Stimulated activated CD8-positive, alpha-beta memory T cell treated with anti-CD3 and anti-CD28 coated beads, Interleukin-15, amount 100 ng/mL, for 24 hours (primary cell): ENCODE results near the gene TAOK1.
"Not testable (repeated sequence)": the region's sequence is repeated elsewhere in the genome, so short reads cannot be mapped to it uniquely, and the experiment has no call there.

Source experiments
- DNase-seq: peaks from one replicate; pipeline ENCODE4 v3.0.0-alpha.2; 2020; ENCODE audit warnings: low read depth

Gene TAOK1

DNA sequence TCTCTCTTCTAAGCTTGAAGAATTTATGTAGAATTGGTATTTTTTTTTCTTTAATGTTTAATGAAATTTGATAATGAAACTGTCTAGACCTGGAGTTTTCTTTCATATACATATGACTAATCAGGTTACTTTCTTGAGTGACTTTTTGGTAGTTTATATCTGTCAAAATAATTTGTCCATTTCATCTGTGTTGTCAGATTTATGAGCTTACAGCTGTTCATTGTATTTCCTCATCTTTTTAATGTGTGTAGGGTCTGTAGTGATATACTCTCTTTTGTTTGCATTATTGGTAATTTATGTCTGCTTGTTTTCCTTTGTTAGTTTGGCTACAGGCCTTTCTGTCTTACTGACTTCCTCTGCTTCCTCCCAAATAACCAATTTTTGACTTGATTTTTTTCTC, 55.7 kb downstream of the TAOK1 start:
- no peak for DNase-seq

DNA sequence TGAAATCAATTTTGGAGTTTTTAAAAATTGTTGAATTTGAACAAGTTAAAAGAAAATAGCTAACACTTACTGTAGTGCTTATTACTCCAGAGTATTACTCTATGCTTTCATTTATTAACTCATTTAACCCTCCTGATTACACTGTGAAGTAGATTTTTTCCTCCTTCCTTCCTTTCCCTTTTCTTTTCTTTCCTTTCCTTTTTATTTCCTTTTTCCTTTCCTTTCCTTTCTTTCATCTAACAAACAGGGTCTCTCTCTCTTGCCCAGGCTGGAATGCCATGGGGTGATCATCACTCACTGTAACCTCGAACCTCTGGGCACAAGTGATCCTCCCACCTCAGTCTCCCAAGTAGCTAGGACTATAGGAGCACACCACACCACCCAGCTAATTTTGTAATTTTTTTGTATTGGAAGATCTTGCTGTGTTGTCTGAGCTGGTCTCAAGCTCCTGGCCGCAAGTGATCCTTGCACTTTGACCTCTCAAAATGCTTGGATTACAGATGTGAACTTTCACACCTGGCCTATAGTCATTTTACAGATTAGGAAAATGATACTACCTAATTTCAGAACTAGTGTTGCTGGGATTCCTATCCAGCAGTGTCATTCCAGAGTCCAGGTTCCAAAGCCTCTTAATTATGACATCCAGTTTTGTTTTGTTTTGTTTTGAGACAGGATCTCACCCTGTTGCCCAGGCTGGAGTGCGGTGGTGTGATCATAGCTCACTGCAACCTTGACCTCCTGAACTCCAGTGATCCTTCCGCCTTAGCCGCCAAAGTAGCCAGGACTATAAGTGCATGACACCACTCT, 59.9 kb downstream of the TAOK1 start:
- no peak for DNase-seq

DNA sequence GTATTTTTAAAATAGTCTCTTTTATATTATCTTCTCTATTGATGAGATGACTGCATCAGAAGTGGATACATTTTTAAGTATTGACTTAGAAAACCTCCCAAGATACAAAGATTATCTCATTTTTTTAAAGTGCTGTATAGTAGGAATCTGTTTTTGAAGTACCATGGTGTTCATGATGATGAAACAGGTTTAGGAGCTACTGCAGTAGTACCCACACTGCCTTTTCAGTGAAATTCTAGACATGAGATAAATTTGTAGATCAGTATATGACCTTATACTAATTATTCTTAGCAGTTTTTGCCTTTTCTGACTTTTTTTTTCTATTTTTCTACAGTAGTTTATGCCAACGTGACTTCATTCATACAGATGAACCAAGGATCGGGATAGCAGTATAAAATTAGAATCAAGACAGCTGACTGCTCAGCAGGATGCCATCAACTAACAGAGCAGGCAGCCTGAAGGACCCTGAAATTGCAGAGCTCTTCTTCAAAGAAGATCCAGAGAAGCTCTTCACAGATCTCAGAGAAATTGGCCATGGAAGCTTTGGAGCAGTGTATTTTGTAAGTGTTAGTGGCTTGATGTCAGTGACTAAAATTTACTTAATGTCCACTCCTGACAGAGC, 61.1 kb downstream of the TAOK1 start:
- no peak for DNase-seq

DNA sequence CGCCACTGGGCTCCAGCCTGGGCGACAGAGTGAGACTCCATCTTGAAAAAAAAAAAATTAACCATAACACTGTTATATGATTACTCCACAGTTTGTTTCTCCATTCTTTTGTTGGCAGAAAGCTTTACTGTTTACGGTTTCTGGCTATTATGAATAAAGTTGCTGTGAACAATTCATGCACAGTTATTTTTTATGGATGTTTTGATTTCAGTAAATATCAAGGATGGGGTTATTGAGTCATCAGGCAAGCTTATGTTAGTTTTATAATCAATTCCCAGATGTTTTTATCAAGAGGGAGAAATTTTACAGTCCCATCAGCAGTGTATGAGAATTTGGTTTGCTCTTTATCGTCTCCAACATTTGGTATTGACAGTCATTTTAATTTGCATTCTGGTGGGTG, 67.9 kb downstream of the TAOK1 start:
- no peak for DNase-seq

DNA sequence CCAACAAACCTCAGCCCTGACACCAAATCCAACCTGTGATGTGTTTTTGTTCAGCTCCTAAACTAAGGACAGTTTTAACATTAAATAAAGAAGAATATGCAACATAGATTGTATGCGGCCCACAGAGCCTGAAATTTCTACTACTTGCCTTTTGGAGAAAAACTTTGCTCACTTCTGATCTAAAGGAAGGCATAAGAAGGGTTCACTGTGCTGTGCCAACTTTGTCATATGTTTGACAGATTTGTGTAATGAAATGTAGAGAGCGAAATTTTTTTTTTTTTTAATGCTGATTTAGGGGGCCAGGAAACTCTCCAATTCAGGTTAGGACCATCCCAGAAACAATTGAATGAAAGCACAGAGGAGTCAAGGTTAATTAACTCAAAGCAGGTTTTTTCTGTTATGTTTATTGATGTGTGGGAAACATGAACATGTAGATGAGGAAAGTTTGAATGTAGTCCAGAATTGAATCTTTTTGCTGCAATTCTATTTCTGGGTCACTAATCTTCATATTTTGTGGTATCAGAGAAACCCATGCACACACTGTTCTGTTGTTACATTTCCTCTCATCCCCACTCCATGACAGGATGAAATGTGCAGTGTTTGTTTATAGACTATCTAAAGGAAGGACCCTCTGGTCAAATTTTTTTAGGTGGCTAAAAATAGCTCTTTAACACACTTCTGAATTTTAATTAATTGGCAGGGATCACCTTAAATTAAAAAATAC, 71.5 kb downstream of the TAOK1 start:
- DNase-seq, result no peak

DNA sequence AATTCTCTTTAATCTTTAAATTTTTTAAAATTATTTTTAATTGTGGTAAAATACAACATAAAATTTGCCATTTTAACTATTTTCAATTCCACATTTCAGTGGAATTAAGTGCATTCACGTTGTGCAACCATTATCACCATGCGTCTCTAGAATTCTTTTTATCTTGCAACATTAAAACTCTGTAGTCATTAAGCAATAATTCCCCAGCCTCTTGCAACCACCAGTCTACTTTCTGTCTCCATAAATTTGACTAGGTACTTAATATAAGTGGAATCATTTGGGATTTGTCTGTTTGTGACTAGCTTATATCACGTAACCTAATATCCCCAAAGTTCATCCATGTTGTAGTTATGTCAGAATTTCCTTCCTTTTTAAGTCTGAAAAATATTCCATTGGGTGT, 79.1 kb downstream of the TAOK1 start:
- DNase-seq, result no peak

DNA sequence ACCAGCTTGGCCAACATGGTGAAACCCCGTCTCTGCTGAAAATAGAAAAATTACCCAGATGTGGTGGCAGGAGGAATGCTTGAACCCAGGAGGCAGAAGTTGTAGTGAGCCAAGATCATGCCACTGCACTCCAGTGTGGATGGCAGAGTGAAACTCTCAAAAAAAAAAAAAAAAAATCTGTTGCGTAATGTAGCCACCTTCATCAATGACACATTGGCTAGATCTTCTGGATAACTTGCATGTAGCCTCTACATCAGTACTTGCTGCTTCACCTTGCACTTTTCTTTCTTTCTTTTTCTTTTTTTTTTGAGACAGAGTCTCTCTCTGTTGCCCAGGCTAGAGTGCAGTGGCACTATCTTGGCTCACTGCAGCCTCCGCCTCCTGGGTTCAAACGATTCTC, 83.3 kb downstream of the TAOK1 start:
- not testable (repeated sequence) for DNase-seq

DNA sequence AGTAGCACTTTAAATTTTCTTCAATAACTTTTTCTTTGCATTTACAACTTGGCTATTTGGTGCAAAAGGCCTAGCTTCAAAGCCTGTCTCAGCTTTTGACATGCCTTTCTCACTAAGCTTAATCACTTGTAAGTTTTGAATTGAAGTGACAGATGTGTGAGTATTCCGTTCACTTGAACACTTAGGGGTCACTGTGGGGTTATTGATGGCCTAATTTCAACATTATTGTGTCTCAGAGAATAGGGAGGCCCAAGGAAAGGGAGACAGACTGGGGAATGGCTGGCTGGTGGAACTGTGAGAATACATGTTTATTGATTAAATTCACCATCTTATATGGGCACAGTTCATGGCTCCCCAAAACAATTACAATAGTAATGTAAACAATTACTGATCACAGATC, 84.1 kb downstream of the TAOK1 start:
- DNase-seq, result no peak

DNA sequence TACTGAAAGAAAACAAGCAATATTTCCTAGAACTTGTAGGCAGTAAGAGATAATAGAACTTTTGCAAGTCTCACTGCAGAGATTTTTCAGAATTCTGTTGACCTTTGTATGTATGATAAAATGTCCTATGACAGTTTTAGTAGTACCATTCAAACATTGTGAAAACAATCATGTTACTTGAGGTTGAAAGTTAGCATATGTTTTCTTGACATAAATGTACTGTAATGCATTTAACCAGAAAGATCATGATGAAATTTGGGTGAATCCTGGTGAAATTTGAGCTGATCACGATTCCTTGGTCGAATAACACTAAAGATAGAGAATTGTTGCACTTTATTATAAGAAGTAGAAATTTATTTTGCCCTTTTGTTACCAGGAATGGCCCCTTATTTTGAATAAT, 85.7 kb downstream of the TAOK1 start:
- DNase-seq, result no peak

DNA sequence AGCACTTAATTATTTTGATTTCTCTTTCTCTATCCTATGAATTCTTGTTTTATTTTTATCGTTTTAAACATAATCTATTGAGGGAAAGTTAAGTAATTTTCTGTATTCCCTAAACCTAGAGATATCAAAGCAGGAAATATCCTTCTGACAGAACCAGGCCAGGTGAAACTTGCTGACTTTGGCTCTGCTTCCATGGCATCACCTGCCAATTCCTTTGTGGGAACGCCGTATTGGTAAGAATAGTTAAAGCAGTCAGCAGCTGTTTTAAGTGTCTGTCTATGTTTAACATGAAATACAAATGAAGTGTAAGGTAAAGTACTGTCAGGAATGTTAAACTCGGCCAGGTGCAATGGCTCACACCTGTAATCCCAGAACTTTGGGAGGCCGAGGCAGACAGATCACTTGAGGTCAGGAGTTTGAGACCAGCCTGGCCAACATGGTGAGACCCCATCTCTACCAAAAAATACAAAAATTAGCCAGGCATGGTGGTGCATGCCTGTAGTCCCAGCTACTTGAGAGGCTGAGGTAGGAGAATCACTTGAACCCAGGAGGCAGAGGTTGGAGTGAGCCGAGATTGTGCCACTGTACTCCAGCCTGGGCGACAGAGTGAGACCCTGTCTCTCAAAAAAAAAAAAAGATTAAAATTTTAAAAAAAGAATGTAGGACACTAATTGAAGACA, 90.2 kb downstream of the TAOK1 start:
- not testable (repeated sequence) for DNase-seq

DNA sequence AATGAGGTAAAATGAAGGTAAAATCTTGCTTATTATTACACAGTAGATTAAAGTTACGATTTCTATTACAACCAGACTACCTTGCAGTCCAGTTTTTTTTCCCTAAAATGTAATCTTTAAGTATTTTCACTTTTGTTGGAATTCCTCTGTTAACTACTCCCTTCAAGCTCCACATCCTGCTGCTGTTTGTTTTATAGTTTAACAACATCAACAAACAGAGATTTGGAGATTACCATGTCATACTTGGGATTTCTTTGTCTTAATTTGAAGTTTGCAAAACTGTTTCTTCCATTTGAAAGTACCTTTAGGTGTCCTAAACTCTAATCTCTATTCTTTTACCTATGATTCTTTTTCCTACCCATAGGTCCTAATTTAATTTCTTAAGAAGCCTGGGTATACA, 93.3 kb downstream of the TAOK1 start:
- no peak for DNase-seq

DNA sequence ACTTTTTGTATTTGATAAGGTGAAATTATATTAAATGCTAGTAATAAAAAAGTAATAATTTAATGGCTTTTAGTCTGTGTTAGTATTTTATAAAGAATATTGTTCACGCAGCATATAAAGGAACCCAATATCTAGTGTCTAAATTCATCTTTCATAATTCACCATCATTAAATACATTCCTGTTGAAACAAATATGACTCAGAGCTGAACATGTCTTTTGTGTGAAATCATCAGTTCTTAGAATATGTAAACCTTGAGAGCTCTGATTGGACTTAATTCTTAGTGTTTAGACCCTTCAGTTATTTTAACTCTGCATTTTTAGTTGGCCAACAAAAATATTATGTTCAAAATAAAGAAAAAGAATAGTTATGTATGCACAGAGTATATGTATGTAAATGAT, 104.8 kb downstream of the TAOK1 start:
- no peak for DNase-seq

DNA sequence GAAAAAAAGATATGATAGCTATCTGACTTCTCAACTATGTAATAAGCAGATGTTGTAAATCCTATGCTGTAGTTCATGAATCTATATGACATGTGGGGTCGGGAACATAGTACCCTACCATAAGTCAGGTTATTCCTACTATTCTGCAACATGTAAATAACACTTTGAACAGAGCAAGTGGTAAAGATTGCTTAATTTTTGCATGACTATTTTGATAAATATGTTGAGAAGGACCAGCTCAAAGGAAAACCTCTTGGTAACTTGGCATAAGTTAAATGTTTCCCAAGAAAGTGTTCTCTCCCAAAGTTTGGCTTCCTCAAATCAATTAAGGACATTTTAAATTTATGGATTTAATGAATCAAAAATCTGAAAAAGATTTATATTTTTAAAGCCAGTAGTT, 114.5 kb downstream of the TAOK1 start:
- no peak for DNase-seq

DNA sequence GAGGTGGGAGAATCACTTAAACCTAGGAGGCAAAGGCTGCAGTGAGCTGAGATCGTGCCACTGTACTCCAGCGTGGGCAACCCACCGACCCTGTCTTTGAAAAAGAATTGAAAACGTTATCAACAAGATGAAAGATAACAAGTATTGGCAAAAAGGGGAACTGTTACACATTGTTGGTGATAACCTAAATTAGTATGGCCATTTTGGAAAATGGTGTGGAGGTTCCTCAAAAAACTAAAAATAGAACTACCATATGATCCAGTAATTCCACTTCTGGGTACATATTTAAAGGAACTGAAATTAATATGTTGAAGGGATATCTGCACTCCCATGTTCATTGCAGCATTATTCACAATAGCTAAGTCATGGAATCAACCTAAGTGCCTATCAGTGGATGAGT, 115.7 kb downstream of the TAOK1 start:
- no peak for DNase-seq

DNA sequence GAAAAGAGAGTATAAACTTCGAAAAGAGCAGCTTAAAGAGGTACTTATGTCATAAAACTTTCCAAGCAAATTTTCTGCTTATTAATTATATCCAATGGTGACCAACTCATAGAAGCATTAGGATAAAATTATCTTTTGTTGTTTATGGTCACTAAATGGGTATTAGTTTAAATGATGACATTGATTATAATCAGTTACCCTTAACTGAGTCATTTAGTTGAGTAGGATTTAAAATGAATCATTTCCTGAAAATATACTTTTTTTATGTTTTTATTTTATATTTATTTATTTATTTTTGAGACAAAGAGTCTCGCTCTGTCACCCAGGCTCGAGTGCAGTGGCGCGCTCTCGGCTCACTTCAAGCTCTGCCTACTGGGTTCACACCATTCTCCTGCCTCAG, 120.8 kb downstream of the TAOK1 start:
- no peak for DNase-seq

DNA sequence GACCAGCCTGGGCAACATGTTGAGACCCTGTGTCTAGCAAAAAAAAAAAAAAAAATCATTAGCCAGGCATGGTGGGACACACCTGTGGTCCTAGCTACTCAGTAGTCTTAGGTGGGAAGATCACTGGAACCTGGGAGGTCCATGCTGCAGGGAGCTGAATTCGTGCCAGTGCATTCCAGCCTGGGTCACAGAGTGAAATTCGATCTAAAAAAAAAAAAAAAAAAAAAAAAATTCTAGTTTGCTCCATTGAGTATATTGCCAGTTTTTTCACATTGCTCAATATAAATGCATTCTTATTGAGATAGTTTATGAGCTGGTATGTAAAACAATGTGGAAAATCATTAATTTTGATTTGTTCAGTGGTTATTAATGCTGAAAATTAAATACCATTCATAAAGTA, 124.6 kb downstream of the TAOK1 start:
- no peak for DNase-seq

DNA sequence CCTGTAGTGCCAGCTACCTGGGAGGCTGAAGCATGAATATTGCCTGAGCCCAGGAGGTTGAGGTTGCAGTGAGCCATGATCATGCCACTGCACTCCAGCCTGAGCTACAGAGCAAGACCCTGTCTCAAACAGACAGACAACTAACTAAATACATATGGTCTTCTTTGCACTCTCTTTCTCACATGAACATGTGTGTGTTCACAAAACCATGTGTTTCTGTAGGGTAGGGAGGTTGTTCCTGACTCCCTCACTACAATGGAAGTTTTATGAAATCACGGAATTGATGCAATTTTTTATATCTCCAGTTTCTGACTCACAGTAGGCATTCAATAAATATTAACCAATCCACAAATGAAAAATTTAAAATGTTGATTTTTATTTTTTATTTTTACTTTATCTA, 128.2 kb downstream of the TAOK1 start:
- no peak for DNase-seq

DNA sequence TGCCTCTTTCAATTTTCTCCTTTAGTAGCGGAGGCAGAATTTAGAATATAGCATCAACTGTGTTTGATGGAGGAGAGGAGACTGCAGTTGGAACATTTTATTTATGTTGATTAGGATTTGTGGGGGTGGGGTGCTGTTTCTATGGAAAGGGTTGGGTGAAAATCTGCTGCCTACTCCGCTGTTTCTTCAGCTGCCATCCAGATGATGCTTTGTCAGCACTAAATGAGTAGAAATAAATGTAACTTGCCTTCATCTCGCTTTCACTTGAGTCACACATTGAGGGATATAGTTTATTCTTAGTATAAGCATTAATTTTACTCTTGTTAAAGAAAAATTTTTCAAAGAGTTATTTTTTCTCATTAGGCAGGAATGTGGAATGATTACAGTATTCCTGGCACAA, 134.5 kb downstream of the TAOK1 start:
- DNase-seq, result no peak

DNA sequence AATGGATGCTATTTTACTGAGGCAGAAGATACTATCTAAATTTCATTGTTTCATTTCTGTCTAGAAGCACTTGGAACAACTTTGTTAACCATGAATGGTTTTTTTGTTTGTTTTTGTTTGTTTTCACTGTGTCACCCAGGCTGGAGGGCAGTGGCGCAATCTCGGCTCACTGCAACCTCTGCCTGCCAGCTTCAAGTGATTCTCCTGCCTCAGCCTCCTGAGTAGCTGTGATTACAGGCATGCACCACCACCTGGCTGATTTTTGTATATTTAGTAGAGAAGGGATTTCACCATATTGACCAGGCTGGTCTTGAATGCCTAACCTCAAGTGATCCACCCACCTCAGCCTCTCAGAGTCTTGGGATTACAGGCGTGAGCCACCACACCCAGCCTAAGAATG, 136.2 kb downstream of the TAOK1 start:
- no peak for DNase-seq

DNA sequence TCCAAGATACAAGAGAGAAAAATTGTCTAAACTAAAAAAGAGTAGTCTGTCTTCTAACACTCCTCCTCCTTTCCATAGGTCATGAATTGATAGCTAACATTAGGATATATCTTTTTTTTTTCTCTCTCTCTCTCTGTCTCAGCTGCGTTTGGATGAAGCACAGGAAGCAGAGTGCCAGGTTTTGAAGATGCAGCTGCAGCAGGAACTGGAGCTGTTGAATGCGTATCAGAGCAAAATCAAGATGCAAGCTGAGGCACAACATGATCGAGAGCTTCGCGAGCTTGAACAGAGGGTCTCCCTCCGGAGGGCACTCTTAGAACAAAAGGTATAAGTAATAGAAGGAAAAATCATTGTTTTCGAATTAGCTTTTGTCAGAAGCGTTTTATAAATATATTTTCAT, 143.8 kb downstream of the TAOK1 start:
- DNase-seq, result no peak

DNA sequence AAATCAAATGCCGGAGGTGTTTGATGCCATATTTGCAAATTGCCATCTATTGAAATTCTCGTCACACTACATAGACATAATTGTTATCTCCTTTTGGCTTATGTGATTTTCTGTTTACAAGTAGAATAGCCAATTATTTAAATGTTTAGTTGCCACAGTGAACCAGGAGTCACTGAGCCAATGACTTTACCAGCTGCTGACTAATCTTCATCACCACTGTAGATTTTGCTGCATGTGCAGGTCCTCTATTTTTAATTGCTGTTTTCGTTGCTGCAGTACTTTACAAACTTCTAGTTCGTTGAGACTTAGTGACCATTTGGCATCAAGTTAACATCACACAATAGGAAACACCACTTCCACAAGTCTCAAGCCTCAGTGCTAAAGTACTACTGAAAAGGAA, 153.9 kb downstream of the TAOK1 start:
- no peak for DNase-seq

DNA sequence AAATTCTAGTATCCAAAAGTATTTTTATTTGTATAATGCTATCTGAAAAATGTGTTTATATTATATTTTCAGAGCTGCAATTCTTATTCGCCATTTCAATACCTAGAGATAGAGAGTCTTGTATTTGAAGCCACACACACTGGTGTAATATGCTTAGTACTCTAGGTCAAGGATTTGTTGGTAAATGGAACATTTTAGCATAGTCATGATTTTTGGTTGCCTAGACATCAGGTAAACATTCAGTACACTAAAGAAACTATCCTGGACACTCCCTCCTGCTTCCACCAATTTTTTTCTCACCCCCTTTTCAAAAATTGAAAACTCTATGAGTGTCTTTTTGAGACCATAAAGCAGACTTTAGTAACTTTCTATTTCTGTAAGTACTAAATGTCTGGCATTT, 155.9 kb downstream of the TAOK1 start:
- no peak for DNase-seq

DNA sequence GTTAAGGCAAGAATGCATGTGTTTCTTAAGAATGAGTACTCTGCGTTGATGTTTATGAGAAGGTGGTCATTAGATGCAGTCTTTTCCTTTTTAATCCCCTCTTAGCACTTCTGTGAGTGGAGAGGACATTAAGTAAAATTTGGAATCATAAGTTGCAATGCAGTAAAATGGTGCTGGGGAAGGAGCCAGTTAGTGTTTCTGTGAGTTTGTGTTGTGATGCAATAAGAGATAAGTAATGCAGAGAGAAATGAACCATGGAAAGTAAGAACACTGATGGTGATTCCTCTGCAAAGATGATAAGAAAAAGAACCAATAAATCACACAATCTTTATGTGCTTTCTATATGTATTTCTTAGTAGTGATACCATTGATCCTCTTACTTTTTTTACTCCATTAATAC, 156.7 kb downstream of the TAOK1 start:
- no peak for DNase-seq
